CD4-positive, alpha-beta T cell treated with Interleukin-21 for 1 hour (primary cell): Measurements from ENCODE around the gene SH2D4B.

Experiments used
- DNase-seq: peaks from one replicate; pipeline ENCODE4 v3.0.0-alpha.2; 2020

The SH2D4B gene

DNA sequence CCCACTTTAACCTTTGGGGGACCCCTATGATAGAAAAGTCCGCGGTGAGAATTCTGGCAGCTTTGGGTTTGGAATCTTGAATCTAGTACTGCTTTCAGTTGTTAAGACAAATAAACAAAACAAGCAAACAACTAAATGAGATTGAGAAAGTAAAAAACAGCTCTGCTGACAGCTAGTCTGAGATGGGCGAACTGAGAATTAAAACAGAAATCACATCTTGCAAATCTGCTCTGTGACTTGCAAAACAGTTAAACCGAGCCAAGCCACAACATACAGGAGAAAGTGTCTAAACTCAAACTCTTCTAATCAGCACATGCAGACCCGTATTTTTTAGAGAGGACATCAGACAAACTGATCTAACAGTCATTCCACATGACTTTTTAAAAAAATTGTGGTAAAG is 110.4 kb downstream of the SH2D4B start:
- DNase-seq = no peak

DNA sequence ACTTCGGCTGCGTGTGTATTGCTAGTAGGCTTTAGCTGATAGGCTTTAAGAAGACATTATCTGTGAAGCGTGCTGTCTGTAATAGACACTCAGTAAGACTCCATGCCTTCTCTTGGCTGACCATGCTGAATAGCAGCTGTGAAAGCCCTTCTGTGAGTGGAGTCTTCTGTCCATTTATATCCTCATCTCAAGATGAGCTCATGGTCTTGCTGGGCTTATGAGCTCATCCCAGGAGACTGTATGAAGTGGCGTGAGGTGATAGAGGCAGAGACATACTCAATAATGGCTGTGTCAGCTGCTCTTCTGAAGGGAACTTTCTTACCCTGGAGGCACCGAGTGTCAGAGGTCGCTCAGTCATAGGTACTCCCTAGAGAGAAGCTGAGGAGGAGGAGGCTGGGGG is 111.5 kb downstream of the SH2D4B start:
- no peak for DNase-seq

DNA sequence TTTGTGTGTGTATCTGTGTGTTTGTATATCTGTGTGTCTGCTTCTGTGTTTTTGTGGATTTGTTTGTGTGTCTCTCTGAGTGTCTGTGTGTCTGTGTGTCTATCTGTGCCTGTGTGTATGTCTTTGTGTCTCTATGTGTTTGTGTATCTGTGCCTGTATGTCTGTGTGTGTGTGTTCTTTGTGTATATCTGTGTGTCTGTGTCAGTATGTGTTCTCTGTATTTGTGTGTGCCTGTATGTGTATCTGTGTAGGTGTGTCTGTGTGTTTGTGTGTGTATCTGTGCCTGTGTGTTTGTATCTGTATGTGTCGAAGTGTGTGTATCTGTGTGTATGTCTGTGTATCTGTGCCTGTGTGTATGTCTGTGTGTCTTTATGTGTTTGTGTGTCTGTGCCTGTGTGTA is 118.2 kb downstream of the SH2D4B start:
- no peak for DNase-seq

DNA sequence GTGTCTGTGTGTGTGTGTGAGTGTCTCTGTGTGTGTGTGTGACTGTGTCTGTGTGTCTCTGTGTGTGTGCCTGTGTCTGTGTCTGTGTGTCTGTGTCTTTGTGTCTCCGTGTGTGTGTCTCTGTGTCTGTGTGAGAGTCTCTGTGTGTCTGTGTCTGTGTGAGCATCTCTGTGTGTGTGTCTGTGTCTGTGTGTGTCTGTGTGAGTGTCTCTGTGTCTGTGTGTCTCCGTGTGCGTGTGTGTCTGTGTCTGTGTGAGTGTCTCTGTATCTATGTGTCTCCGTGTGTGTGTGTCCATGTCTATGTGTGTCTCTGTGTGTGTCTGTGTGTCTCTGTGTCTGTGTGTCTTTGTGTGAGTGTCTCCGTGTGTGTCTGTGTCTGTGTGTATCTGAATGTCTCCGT is 120.4 kb downstream of the SH2D4B start:
- DNase-seq = no peak

DNA sequence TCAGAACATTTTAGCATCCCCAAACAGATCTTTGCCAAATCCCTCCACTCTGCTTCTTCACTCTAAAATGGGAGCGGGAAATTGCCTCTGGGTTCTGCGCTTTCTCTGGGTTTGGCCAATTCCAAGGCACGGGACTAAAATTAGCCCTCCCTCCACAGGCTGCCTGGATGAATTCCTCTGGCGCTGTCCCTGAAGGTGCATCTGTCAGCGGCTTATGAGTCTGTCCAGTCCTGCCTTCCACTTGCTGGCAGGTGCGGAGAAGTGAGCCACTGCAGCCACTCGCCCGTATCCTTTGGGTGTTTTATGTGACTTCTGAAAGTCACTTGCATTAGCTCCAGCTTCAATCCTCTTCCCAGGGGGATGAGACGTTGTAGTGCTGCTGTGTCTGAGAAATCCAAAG is 121.6 kb downstream of the SH2D4B start:
- DNase-seq = no peak

DNA sequence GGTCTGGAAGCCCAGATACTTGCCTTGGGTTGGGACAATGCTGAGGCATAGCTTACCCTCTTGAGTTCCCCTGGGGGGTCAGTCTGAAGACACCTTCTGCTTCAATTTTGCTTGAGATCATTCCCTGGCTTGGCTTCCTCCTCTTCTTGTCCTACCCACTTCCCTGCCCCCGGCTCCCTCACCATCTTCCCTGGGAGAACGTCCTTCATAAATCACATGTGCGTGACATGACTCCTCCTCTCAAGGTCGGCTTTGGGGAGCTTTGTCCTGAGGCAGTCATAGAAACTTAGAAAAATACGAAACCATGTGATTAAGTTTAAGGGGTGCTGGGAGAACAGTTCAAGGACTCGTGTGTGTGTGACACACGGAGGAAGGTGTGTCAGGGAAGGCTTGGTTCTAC is 122.6 kb downstream of the SH2D4B start:
- no peak for DNase-seq

DNA sequence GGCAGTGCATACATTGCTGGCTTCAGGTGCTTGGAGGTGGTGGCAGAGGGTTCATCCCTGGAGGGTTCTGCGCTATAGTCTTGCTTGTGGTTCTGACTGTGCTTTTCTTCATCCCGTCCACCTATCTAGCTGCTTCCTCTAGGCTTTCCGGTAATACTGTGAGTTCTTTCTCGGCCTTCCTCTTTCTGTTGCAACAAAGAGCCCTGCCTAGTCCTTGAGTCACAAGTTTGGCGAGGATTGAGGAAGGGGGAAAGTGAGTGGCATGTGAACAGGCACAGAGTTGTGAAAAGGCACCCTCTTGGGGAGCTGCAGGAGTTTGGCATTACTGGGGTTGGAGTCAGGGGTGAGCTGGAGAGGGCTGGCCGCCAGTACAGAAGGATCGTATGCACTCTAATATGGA is 123.0 kb downstream of the SH2D4B start:
- DNase-seq = peak; percentile 6

DNA sequence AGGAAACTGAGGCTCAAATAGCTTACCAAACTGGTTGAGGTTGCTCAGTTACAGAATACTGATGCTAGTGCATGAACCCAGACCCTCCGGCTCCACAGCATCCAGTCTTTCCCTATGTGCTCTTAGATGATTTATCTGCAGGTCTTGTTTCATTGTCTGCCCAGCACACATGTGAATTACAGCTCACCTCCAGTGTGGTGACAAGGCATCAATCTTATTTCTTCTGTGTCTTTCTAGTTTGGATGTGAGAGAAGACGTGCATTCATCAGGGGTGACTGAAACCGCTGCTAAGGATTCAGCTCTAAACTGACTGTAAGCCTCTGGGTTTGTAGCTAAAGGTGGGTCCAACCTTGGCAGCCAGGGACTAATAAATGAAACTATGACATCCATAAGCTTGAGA is 123.8 kb downstream of the SH2D4B start:
- DNase-seq = no peak

DNA sequence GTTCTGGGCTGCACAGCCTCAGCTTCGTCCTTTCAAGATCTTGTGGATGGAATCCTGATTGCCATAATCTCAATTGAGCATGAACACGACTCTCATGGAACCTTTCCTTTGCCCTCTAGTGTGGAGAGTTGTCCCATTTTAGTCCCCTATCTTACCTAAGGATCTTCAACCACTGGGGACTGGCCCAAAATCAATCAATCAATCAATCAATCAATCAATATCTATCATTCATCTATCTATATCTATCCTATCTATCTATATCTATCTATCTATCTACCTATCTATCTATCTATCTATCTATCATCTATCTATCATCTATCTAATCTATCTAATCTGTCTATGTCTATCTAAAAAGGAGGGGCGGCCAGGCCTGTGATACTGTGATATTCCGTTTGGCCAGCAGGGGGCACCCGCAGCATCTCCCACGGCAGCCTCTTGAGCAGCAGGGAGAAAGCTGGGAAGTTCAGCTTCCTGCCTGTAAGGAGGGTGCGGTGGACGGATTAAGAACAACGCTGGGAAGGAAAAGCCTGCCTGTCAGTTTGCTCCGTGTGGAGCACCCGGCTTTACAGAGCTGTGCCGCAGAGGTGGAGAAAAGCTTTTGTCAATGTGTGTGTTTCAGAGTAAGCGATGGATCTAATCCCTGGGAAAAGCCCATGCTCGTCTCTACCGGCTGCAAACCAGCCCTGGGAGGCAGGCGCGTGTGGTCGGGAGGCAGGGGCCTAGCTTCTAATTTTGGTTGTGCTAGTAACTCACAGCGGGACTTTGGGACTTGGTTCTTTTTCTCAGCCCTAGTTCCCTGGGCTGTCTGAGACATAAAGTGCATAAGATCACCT is 124.9 kb downstream of the SH2D4B start:
- peak; percentile 60 for DNase-seq

DNA sequence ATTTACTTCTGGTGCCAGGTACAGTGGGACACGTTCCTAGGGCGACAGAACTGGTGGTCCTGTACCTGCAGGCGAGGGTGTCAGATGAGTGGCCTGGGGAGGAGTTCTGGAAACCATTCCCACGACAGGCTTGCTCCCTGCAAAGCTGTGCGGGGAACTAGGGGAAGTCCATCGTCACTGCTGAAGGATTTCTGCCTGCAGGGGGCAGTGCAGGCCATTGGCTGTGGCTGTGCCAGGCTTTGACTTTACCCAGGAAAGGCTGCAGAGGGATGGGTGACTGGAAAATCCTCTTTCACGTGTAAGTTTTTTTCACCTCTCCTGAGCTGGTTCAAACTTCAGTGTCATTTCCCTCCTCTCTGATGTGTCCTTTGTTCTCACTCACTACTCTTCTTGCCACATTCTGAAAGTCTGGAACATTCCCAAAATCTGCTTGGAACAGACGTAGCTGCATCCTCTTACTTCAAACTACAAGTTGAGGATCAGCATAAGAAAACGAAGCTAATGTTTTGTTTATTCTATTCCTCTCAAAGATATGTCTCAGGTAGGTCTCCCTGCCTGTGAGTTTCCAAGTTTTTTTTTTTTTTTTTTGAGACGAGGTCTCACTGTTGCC is 126.5 kb downstream of the SH2D4B start:
- peak; percentile 28 for DNase-seq

DNA sequence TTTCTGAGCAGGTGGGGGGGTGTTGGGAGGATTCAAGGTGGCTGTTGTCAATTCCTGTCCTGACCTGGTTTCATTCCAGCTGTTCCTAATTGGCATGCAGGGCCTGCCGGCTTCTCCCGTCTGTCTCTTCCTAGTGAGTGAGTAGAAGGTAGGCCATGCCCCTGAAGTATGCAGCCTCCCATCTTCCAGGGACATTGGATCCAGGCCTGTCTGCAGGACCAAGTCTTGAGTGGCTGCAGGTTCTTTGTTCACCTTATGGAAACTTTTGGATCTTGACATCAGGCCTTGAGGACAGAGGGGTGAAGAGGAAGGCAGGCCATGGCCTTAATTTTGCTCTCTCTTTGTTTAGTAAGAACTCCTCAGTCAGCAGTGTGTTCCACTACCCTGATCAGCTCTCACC is 131.8 kb downstream of the SH2D4B start:
- no peak for DNase-seq

DNA sequence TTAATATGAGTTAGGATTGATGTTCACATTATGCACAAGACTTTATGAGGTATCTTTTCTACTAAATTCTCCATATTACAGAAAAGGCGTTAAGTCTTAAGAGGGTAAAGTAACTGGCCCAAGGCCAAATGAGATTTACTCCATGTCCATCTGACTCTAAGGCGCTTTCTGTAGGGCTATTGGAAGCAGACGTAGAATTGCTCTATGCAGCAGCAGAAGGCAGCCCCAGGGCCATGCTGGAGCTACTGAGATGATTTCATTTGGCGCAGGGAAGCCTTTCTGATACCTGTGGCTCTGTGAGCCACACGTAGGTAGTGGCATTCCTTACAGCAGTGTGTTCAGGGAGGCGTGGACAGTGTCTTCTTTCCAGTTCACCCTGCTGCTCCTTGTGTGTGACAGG is 133.1 kb downstream of the SH2D4B start:
- DNase-seq = no peak

DNA sequence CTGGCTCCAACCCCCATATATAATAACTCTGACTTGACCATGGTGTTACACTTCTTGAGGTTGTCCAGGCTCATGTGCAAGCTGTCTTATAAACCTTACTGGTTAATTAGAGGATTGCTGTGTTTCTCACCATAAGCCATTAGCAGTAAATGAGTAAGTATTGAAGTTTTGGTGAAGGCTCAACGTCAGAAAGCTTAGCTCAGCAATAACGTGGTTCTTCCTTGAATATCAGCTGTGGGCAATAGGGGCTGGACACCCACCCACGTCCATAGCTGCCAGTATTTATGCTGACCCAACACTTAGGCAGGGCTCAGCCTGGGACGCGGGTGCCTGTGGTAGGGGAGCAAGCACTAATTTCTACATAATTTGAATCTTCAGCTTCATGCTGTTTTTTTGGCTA is 134.1 kb downstream of the SH2D4B start:
- DNase-seq = no peak

DNA sequence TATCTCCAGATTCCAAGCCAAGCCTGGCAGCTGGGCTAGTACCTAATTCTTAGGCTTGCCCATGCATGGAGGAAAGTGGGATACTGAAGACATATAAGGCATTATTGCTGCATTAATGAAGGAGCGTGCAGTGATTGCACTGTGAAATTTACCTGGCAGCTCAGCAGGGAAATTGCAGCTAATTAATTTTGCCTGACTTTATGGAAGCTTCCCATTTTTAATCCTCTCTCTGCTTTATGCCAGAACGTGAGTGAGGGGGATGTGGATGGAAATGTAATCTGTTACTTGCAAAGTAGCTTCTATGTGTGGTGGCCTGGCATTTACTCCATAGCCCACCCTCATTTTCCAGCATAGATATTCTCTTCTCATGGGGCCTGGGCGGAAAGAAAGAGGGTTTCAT is 134.9 kb downstream of the SH2D4B start:
- DNase-seq = no peak

DNA sequence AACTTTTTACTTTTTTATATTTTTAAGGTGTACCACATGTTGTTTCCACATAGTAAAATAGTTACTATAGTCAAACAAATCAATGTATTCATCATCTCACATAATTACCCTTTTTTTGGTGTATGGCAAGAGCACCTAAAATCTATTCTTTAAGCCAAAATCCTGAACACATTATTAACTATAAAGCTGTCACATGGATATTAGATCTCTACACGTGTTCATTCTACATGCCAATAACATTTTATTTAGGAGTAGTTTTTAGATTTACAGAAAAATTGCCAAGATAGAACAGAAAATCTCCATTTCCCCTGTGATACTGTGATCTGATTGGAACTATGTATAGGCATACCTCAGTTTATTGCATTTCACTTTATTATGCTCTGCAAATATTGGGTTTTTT is 137.1 kb downstream of the SH2D4B start:
- no peak for DNase-seq

DNA sequence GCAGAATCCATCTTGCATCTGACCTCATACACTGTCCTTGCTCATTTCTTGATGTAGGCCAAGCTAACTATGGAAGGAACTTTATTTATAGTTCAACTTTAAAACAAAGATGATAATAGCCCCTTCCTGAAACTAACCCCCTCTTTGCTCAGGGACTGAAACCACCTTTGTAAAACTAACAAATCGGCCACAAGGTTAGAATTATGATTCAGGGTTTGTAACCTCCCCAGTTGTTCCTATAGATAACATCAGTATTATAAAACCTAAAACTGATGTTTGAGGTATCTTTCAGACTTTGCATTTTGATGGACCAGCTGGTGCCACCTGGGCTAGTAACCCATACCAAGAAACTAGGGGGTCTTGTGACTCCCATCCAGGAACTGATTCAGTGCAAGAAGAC is 143.4 kb downstream of the SH2D4B start:
- no peak for DNase-seq

DNA sequence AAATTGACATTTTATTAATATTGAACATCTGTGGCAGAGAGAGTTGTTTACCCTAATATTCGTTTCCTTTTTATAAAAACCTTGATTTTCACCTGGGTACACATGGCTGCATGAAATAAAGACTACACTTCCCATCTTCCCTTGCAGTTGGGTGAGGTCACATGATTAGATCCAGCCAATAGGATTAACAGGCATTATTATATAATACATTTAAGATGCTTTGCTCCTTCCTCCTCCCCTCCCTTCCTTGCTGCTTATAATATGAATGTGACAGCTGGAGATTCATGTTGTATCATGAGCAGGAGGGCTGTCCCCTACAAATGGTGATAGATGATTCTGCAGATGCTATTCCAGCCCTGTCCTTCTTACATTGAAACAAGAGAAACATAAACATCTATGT is 146.6 kb downstream of the SH2D4B start:
- DNase-seq = peak; percentile 66

DNA sequence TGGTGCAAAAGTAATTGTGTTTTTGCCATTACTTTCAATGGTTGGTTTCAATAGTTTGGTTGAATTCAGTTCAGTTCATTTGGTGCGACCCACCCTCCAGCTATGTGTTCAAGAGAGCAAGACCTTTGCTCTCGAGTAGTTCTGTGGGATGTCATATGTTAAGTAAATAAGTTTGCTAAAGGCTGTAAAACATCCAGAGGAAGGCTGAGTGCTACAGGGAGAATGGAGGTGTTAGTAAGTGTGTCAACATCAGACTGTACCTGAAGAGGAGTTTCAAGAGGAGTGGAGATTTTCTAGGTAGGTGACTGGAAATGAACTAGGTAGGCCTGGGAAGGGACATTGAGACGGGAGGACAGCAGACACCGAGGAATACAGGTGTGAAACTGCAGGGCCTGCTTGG is 147.7 kb downstream of the SH2D4B start:
- no peak for DNase-seq

DNA sequence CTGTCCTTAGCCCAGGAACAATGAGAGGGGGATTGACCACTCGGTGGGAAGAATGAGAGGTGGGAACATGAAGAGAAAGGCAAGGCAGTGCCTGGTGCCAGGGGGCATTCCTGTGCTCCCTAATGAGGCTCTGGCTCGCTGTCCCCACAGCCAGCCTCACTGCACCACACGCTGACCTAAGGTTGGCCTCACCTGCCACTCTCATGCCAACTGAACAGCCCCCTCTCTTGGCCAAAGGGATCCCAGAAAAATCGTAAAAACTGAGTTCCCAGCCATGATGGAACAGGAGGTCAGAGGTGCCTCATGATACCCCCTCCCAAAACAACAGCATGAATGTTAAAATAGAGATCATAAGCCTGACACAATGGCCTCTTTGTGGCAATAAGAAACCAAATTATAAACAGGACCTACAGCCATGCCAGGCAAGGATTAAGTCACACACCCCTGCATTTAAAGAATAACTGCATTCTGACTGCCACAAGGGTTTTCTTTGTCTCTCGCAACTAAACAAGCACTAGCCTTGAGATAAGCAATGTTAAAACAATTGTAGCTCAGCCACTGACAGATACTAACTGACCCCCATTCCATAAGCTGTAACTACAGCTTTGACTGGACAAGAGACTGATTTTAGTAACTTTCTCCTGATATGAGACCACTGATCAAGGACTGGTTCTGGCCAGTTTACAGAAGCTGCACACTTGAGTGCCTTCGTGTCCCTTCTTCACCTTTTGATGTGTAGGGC is 149.2 kb downstream of the SH2D4B start:
- no peak for DNase-seq

DNA sequence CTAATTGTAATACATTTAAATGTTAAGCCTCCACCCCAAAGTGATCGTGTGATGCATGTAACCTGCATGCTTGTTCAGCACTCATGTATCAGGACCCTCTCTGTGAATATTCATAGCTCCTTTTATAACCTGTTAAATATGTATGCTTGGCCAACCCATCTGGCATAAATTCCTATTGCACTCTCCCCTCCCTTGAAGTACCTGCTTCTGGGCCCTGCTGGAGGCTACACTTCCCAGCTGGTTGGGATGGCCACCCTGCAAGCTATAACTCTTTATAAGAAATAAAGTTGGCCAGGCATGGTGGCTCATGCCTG is 149.7 kb downstream of the SH2D4B start:
- no peak for DNase-seq

DNA sequence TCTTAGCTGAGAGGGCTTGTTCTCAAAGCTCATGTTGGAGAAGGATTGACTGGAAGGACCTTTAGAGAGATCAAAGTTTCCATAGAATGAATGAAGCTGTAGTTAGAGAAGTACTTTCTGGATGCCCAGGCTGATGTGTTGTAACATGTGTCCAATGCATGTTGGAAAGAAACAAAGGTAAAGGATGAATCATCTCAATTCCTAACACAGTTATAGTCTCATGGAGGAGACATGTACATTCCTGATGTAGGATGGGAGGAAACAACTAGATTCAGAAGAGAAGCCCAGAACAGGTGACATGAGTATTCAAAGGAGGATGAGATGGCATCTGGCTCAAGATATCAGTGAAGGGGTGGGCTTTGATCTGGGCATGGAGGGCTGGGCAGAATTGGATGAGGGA is 152.7 kb downstream of the SH2D4B start:
- DNase-seq = no peak

DNA sequence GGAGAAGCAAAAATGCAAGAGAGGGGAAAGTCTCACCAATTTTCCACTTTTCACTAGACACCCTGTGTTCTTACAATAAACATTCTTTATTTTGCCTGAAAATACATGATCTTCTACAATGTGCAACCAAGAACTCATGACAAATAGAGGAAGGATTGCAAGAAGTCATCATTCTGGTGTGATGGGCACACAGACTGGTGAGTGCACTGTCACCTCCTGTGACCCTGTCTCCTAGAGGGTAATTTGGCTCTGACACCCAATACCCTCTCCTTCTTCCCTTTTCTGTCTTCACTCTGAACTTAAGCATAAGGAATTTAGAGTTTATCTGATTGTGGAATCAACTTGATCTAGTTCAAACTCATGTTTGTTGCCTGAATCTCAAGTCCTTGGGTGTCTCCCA is 153.7 kb downstream of the SH2D4B start:
- no peak for DNase-seq

DNA sequence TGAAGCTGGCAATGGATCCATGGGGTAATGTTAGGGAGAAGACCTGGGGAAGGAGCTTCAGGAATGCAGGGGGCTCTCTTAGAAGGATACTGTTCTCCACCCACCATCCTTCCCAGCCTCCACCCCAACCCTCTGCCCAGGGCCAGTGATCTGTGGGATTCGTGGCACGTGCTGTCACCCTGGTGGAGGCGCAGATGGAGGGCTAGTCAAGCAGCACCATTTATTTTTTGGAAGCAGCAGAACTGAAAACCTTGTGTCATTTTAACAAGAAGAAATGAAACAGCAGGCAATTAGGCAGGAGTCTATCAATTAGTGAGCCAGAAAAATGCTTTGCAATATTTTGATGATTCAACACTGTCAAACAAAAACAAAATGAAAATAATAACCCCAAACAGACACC is 155.9 kb downstream of the SH2D4B start:
- no peak for DNase-seq

DNA sequence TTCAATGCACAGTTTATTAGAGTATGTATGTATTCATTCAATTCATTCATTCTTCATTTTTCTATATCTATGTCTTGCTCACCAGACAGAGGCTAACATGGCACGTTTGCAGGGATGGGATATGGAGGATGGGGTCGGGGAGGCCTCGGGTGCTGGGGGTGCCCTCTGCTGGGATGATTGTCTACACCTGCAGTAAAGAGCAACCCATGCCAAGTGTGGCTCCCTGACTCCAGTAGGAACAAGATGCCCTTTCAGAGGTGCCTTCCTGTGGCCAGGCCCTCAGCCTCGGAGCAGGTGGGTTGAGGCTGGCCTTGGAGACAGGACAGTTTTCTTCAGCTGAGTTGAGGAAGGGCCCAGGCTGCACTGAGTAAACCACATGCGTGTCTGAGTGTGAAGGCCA is 157.2 kb downstream of the SH2D4B start:
- DNase-seq = no peak
